Large intestine (tissue), 3 donors: Measurements from ENCODE around the gene FTSJ3. TPM values are rescaled to one million over a fixed set of nuclear protein-coding genes. Genes with fewer than 3 reads are reported as not detected.
"Not testable (repeated sequence)": the region's sequence is repeated elsewhere in the genome, so short reads cannot be mapped to it uniquely, and the experiment has no call there.

Experiments used
- DNase-seq, 2 donors: peaks; one replicate each; pipeline versions ENCODE4 v3.0.0 to v3.0.0-alpha.2; 2013
- H3K27ac ChIP-seq: one replicate; pipeline ENCODE4 v1.5.1; 2013; ENCODE audit warnings: low read length
- H3K27me3 ChIP-seq: 2 replicates; pipeline ENCODE4 v1.6.1; 2013; ENCODE audit warnings: low read length; ENCODE audit not compliant: control insufficient read depth, insufficient read depth
- H3K36me3 ChIP-seq: 2 replicates; pipeline ENCODE4 v1.6.1; 2013; ENCODE audit warnings: low read length; ENCODE audit not compliant: control insufficient read depth, insufficient read depth
- H3K4me1 ChIP-seq: one replicate; pipeline ENCODE4 v1.6.1; 2013; ENCODE audit warnings: low read length; ENCODE audit not compliant: control insufficient read depth, insufficient read depth
- H3K4me3 ChIP-seq: one replicate; pipeline ENCODE4 v1.5.1; 2013; ENCODE audit warnings: low read length
- H3K9me3 ChIP-seq: one replicate; pipeline ENCODE4 v1.6.1; 2013; ENCODE audit warnings: mild to moderate bottlenecking, low read depth, low read length, moderate library complexity; ENCODE audit not compliant: control insufficient read depth
- WGBS: methylation state at CpG from one replicate; pipeline ENCODE4 v1.1.5; 2013; ENCODE audit warnings: low lambda C conversion rate; ENCODE audit not compliant: insufficient coverage; 5-methylcytosine and 5-hydroxymethylcytosine counted together
- polyA plus RNA-seq: library from polyadenylated mRNA; unstranded; fragments of 120-200 nt; gene quantifications from one replicate; pipeline ENCODE4 v1.2.1, GENCODE V29; 2013

FTSJ3 gene
- polyA plus RNA-seq, 1 donor: 49.6 TPM

- H3K4me1 ChIP-seq: peaks cover 32% of the 10 kb centered on the region
- not testable (repeated sequence) for H3K36me3 ChIP-seq, H3K9me3 ChIP-seq, H3K27me3 ChIP-seq
- H3K4me3 ChIP-seq: peak overlapping the region; percentile 63
- DNase-seq: peak in 1 of 2 donors; percentile 26
- peak overlapping the region; percentile 72 for H3K27ac ChIP-seq
- no CpG with 5 or more reads among the region's 19 CpGs for WGBS
These were observed 16.0 kb upstream of the FTSJ3 start for GRCh38 chr17:63843387-63843888.

- no CpG with 5 or more reads among the region's 92 CpGs for WGBS
- H3K4me3 ChIP-seq: peak within 1 kb of the TSS; percentile 98
- no peaks in the 10 kb centered on the region for H3K27me3 ChIP-seq
- DNase-seq: peak; percentile 98 to 100
- H3K9me3 ChIP-seq: no peaks in the 10 kb centered on the region
- peaks cover 6% of the 10 kb centered on the region for H3K36me3 ChIP-seq
- peaks cover 36% of the 10 kb centered on the region for H3K4me1 ChIP-seq
- H3K27ac ChIP-seq: peak within 1 kb of the TSS; percentile 72
These were observed 15.3 kb upstream of the FTSJ3 start, which contains the start of gene SMARCD2 for GRCh38 chr17:63842540-63843386. TSS of gene SMARCD2 (minus strand) at chr17:63842685. CDS start at chr17:63842674, 11 bp downstream.

DNA sequence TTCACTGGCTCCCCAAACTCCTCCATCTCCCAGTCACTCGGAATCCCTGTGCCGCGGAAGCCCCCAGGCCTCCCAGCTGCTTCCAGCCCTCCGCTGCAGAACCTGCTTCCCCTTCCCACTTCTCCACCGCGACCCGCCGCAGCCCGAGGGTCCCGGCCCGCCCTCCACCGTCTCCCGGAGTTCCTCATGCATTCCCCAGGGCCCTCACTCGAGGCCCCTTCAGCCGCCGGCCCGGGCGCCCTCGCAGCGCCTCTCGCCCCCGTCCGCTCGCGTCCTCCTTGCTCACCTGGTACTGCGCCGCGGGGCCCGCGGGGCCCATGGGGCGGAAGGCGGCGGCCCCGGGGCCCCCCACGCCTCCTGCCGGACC lies 14.7 kb upstream of the FTSJ3 start:
- peak overlapping the region; percentile 72 for H3K27ac ChIP-seq
- DNase-seq: no peak
- no peaks in the 10 kb centered on the region for H3K9me3 ChIP-seq
- peaks cover 12% of the 10 kb centered on the region for H3K36me3 ChIP-seq
- no CpG with 5 or more reads among the region's 36 CpGs for WGBS
- H3K27me3 ChIP-seq: no peaks in the 10 kb centered on the region
- H3K4me1 ChIP-seq: peaks cover 36% of the 10 kb centered on the region
- H3K4me3 ChIP-seq: peak overlapping the region; percentile 98

DNA sequence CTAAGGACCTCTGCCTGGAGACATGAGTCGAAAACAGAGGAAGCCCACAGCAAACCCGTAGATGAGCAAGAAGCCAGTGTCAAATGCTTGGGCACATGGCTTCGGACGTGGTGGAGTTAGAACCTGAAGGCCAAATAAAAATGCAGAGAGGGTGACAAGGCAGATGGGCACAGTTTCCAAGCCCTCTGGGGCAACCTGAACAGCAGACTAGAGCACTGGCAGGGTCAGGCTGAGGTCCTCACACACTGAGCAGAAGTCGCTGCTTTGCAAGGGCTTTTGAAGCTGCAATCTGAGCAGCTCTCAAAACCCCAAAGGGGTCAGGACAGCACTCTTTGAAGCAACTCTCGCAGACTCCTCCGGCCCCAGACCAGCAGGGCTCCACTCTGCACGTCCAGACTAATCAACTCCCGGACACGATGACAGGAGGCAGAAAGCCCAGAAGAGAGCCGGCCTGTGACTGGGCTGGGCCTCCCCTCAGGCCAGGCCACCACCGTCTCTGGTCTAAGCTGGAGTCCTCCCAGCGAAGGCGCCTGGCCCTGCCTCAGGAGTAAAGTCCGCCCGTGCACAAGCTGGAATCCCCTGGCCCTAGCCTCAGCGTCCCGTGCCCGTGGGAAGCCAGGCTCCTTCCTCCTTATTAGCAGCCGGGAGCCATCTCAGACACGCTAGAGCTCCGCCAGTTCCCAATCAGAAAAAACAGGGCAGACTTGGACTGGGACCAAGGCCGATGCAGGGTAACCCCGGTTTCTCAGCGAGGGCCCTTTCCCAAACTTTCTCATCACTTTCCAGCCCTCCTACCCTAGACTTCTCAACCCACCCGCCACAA lies 14.1 kb upstream of the FTSJ3 start:
- Histone ChIP-seq H3K4me1 (peaks cover 36% of the 10 kb centered on the region), H3K9me3 (no peaks in the 10 kb centered on the region), H3K27ac (peak overlapping the region; percentile 72), H3K27me3 (no peaks in the 10 kb centered on the region), H3K36me3 (peaks cover 18% of the 10 kb centered on the region), H3K4me3 (peak overlapping the region; percentile 98)
- WGBS: no CpG with 5 or more reads among the region's 26 CpGs
- peak; percentile 47 to 74 for DNase-seq

DNA sequence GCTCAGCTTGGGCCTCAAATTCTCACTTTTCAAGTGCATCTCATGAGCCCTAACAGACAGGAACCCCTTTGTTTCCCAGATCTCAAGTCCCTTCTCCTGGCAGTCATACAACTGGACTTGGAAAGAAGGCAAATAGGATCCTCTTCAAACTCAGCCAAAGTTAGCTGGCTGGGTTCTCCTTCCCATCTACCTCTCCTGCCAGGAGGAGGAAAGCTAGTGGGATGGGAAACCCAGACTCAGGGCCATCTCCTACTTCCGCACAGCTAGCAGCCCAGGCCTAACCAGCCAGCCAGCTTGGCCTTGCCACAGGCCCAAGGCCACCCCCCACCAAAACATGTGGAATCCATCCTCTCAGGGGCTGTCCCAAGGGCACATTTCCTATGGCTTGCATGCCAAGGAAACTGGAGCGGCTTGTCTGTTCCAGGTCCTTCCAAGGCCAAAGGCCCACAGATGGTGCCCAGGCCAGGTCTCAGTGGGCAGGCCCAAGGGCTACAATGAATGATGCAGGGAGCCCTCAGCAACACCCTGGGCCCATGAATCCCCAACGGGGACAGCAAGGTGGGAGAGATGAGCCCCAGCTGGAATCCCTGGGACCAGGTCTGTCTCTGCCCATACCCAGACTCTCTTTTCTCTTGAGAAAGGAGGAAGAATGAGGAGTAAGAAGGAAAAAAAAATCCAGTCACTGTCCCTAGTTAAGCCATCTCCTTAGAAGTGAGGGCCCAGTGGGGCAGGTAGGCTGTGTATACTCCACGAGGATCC lies 13.3 kb upstream of the FTSJ3 start:
- H3K4me3 ChIP-seq: peak overlapping the region; percentile 98
- DNase-seq: no peak
- WGBS: 33% methylated on average over 1 of the region's 4 CpGs
- peak overlapping the region; percentile 72 for H3K27ac ChIP-seq
- H3K27me3 ChIP-seq: no peaks in the 10 kb centered on the region
- H3K36me3 ChIP-seq: peaks cover 25% of the 10 kb centered on the region
- H3K4me1 ChIP-seq: peaks cover 36% of the 10 kb centered on the region
- H3K9me3 ChIP-seq: no peaks in the 10 kb centered on the region

- WGBS: 96% methylated on average over 3 of the region's 7 CpGs
- H3K4me3 ChIP-seq: no peak overlapping the region
- H3K27ac ChIP-seq: peak overlapping the region; percentile 37
- peaks cover 41% of the 10 kb centered on the region for H3K4me1 ChIP-seq
- no peaks in the 10 kb centered on the region for H3K9me3 ChIP-seq
- DNase-seq: peak in 1 of 2 donors; percentile 18
- H3K36me3 ChIP-seq: peaks cover 43% of the 10 kb centered on the region
- no peaks in the 10 kb centered on the region for H3K27me3 ChIP-seq
These were observed 11.2 kb upstream of the FTSJ3 start for GRCh38 chr17:63838631-63839171.

GRCh38 chr17:63837962-63838600 lies 10.6 kb upstream of the FTSJ3 start:
- Histone ChIP-seq H3K27ac (no peak overlapping the region), H3K4me1 (peaks cover 37% of the 10 kb centered on the region), H3K36me3 (peaks cover 49% of the 10 kb centered on the region), H3K9me3 (no peaks in the 10 kb centered on the region), H3K4me3 (no peak overlapping the region), H3K27me3 (no peaks in the 10 kb centered on the region)
- WGBS: no CpG with 5 or more reads among the region's 5 CpGs
- no peak for DNase-seq

- H3K27ac ChIP-seq: no peak overlapping the region
These were observed 10.0 kb upstream of the FTSJ3 start for GRCh38 chr17:63837480-63837879.

DNA sequence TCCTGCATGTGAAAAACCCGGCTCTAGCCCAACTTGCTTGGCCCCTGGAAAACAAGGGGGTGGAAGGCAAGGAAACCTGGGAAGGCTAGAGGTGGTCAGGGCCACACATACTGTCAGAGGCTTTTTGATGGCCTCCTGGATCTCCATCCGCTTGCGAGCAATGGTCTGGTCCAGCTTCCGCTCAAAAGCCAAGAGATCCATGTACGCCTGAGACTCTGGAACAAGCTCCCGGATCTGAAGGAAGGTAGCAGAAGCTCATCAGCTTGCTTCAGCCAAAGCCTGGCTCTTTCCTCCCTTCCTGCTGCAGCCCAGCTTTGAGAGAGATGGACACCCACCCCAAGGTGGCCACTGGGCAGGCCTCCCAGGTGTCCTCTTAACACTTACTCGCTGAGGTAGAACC lies 9.3 kb upstream of the FTSJ3 start:
- no peaks in the 10 kb centered on the region for H3K9me3 ChIP-seq
- H3K27ac ChIP-seq: no peak overlapping the region
- no peaks in the 10 kb centered on the region for H3K27me3 ChIP-seq
- no peak for DNase-seq
- no CpG with 5 or more reads among the region's 7 CpGs for WGBS
- H3K36me3 ChIP-seq: peaks cover 62% of the 10 kb centered on the region
- peaks cover 37% of the 10 kb centered on the region for H3K4me1 ChIP-seq
- no peak overlapping the region for H3K4me3 ChIP-seq

More at GRCh38 chr17:63837480-63837879, 10.0 kb upstream of the FTSJ3 start:
- Histone ChIP-seq H3K36me3 (peaks cover 55% of the 10 kb centered on the region), H3K4me1 (peaks cover 37% of the 10 kb centered on the region), H3K4me3 (no peak overlapping the region), H3K9me3 (no peaks in the 10 kb centered on the region), H3K27me3 (no peaks in the 10 kb centered on the region)
- WGBS: no CpG with 5 or more reads among the region's 12 CpGs
- DNase-seq: no peak
